ENCODE results near the gene ARPC5L. TPM values are rescaled to one million over a fixed set of nuclear protein-coding genes. Genes with fewer than 3 reads are reported as not detected.

Gene ARPC5L
- total and polyA plus RNA-seq, 12 donors: 26.6 to 74.9 (median 39.9) TPM

- peaks cover 23 to 43% (median 34%) of the 10 kb centered on the region in 9 donors for H3K4me1 ChIP-seq
- TF ChIP-seq CTCF (IDR thresholded peaks at IDR 0.05): no peak
- H3K36me3 ChIP-seq: peaks cover 0 to 94% (median 48%) of the 10 kb centered on the region in 9 donors
- WGBS, 2 donors: 91 to 94% methylated on average over 6 of the region's 6 CpGs
- no peak for ATAC-seq
- H3K4me3 ChIP-seq: no peak overlapping the region
- DNase-seq: no peak
- H3K27me3 ChIP-seq: no peaks in the 10 kb centered on the region
- intact Hi-C loops (cut with DNase I): loop anchor here in 2 of 10 donors (10.0 kb wide), 2 partner anchors 59 to 269 kb away; partner anchors contain the start of gene SCAI (in 1 of the 2)
- H3K9me3 ChIP-seq: no peaks in the 10 kb centered on the region
- H3K27ac ChIP-seq: no peak overlapping the region
Observed at GRCh38 chr9:124875501-124875900, 13.6 kb downstream of the ARPC5L start.

GRCh38 chr9:124877021-124877782 lies 15.3 kb downstream of the ARPC5L start:
- peaks cover 0 to 99% (median 63%) of the 10 kb centered on the region in 9 donors for H3K36me3 ChIP-seq
- intact Hi-C loops (cut with DNase I): loop anchor here in 2 of 10 donors (10.0 kb wide), 2 partner anchors 58 to 268 kb away; partner anchors contain the start of gene SCAI (in 1 of the 2)
- ATAC-seq: no peak

GRCh38 chr9:124878021-124878420 lies 16.1 kb downstream of the ARPC5L start:
- intact Hi-C loops (cut with DNase I): loop anchor here in 2 of 10 donors (10.0 kb wide), 2 partner anchors 57 to 267 kb away; partner anchors contain the start of gene SCAI (in 1 of the 2)
- peaks cover 6 to 18% (median 9%) of the 10 kb centered on the region in 9 donors for H3K4me1 ChIP-seq
- WGBS, 2 donors: 92 to 95% methylated on average over 1 of the region's 1 CpG
- no peak for DNase-seq
- H3K4me3 ChIP-seq: no peak overlapping the region
- ATAC-seq: no peak
- TF ChIP-seq CTCF (IDR thresholded peaks at IDR 0.05): no peak
- H3K27ac ChIP-seq: no peak overlapping the region
- H3K9me3 ChIP-seq: no peaks in the 10 kb centered on the region
- H3K36me3 ChIP-seq: peaks cover 0 to 99% (median 63%) of the 10 kb centered on the region in 9 donors
- H3K27me3 ChIP-seq: no peaks in the 10 kb centered on the region

More at GRCh38 chr9:124877021-124877782, 15.3 kb downstream of the ARPC5L start:
- Histone ChIP-seq H3K4me3 (no peak overlapping the region), H3K27me3 (no peaks in the 10 kb centered on the region), H3K9me3 (no peaks in the 10 kb centered on the region), H3K4me1 (peaks cover 12 to 26% (median 17%) of the 10 kb centered on the region in 9 donors), H3K27ac (no peak overlapping the region)
- no peak for TF ChIP-seq CTCF (IDR thresholded peaks at IDR 0.05)
- DNase-seq: no peak
- whole genome bisulfite sequencing, 2 donors: 88 to 89% methylated on average over 14 of the region's 14 CpGs

GRCh38 chr9:124878518-124878917 lies 16.6 kb downstream of the ARPC5L start:
- H3K36me3 ChIP-seq: peaks cover 0 to 100% (median 62%) of the 10 kb centered on the region in 9 donors
- WGBS, 2 donors: 86 to 92% methylated on average over 6 of the region's 6 CpGs
- TF ChIP-seq CTCF (IDR thresholded peaks at IDR 0.05): no peak

More at GRCh38 chr9:124878518-124878917, 16.6 kb downstream of the ARPC5L start:
- H3K9me3 ChIP-seq: no peaks in the 10 kb centered on the region
- no peak for ATAC-seq
- no peak overlapping the region for H3K27ac ChIP-seq
- peaks cover under 1 to 13% (median 4%) of the 10 kb centered on the region in 9 donors for H3K4me1 ChIP-seq
- no peaks in the 10 kb centered on the region for H3K27me3 ChIP-seq
- intact Hi-C loops (cut with DNase I): loop anchor here in 2 of 10 donors (10.0 kb wide), 2 partner anchors 56 to 266 kb away; partner anchors contain the start of gene SCAI (in 1 of the 2)
- H3K4me3 ChIP-seq: no peak overlapping the region
- no peak for DNase-seq
